GM19351 (cell line): Measurements from ENCODE around the gene SEMA4D.

ENCODE experiments used
- ATAC-seq: cut with Tn5 transposase; IDR thresholded peaks from one replicate; pipeline ENCODE4 v1.9.1; 2021; ENCODE audit warnings: mild to moderate bottlenecking, moderate library complexity; ENCODE audit not compliant: unreplicated experiment

The SEMA4D gene

DNA sequence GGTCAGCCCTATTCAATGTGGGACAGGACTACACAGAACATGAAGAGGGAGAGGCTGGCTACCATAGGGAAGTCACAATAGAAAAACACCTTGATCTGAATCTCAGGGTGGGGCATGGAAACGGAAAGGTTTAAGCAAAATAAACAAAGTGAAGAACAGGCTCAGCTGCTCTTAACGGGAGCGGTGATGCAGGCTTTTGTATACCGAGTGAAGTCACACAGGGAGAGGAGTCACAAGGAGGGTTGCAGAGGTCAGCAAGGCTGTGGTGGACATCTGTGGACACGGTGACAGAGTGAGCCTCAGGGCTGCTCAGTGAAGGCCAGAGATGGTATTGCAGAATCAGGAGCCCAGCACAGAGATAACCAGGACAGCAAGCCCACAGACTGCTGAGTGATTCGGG is 30.6 kb upstream of the SEMA4D start:
- ATAC-seq = no peak

DNA sequence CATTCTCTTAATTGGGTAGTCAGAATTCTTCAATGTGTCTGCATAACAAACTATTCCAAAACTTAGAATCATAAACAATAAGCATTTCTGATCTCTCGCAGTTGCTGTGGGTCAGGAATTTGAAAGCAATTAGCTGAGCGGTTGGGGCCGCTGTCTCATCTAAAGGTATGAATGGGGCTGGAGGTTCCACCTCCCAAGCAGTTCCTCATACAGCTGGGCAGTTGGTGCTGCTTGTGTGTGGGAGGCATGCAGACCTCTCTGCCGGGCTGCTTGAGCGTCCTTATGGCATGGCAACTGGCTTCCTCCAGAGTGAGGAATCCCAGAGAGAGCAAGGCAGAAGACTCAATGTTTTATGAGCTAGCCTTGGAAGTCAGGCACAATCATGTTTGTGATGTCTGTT is 30.2 kb upstream of the SEMA4D start:
- no peak for ATAC-seq

DNA sequence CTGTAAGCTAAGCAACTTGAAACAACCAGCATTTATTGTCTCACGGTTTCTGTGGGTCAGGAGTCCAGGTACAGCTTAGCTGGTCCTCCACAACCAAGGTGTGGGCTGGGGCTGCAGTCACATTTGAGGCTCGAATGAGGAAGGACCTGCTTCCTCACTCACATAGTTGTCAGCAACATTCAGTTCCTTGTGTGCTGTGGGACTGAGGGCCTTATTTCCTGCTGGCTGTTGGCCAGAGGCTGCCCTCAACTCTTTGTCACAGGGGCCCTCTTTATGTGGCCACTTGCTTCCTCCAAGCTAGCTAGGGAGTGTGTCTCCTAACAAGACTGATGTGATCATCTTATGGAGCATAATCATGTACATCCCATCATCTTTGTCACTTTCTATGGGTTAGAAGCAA is 29.2 kb upstream of the SEMA4D start:
- ATAC-seq = no peak

DNA sequence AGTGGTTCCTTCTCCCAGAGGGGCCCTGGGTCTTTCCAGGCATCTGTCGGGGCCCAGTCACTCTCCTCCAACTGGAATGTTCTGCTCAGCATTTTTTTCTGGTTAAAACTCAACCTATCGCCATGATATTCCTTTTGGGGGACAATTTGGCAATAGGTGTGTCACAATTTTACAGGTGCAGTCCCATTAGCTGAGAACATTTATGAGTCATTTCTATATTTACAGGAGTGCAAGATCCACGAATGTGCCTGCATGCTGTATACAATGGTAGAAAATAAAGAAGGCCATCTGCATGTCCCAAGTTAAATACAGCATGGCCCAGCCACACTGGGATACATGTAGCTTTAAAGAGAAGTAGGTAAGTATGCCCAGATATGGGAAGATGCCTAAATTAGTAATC is 28.8 kb upstream of the SEMA4D start:
- ATAC-seq = no peak

- ATAC-seq = no peak
Measured at GRCh38 chr9:89525446-89526374, 27.8 kb upstream of the SEMA4D start.

DNA sequence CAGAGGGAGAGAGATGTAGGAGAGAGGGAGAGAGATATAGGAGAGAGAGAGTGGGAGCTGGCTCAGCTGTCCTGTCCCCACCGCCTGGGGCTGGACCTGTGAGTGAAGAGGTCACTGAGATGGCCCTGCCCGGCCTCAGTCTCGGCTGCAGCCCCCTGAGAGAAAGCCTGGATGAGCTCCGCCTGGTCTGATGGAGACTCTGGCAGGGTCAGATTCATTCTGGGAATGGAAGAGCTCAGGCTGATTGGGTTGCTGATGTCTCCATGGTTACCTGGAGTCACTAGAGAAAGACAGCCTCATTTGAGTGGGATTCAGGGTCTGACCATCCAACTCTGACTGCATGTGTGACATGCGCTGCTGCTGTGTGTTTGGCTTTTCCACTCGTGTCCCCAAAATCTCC is 27.1 kb upstream of the SEMA4D start:
- no peak for ATAC-seq

- ATAC-seq = peak; percentile 31
Measured at GRCh38 chr9:89523948-89524347, 26.0 kb upstream of the SEMA4D start.

DNA sequence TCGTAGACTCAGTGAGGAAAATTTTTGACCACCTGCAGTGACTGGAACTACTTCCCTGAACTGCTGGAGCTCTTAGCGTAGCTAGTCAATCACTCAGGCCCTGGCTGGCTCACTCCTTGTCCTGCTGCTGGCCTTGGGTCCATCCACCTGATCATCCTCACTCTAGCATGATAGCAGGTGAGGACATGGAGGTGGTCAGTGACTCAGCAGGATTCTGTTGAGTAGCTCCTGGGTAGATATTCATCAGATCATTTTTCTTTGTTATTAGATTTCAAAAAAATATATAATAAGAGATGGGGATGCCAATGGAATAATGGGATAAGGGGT is 25.0 kb upstream of the SEMA4D start:
- peak; percentile 10 for ATAC-seq

DNA sequence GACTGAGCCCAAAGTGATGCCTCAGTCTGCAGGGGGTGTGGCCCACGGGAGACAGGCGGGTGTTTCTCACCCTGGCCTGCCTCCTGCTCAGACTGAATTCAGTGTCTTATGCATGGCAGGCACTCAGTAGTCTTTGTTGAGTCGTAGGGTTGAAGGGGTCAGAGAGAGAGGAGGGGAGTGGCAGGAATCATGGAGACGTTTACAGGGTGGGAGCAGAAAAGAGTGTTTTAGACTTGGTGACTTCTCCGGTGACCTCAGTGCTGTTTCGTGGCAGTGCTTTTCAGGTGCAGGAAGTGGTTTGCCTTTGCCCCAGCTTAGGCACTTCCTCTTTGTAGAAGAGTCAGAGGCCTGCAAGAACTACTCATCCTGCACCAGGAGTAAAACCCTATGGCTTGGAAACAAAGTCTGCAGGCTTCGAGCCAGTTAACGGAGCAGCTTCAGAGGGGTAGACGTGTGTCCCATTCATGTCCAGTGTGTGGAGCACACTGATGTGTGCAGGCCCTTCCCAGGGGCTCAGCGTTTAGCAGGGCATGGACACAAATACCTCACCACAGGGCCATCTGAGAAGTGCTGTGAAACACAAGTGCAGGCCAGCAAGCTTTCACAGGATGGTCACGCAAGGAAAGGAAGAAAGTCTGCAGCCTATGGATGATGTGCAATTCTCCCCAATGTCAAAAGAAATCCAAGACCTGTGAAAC is 24.5 kb upstream of the SEMA4D start:
- peak; percentile 93 for ATAC-seq

- no peak for ATAC-seq
Measured at GRCh38 chr9:89519366-89519805, 21.5 kb upstream of the SEMA4D start.

- ATAC-seq = no peak
Measured at GRCh38 chr9:89518466-89519365, 20.8 kb upstream of the SEMA4D start.

GRCh38 chr9:89515416-89515815 is 17.5 kb upstream of the SEMA4D start:
- ATAC-seq = no peak

DNA sequence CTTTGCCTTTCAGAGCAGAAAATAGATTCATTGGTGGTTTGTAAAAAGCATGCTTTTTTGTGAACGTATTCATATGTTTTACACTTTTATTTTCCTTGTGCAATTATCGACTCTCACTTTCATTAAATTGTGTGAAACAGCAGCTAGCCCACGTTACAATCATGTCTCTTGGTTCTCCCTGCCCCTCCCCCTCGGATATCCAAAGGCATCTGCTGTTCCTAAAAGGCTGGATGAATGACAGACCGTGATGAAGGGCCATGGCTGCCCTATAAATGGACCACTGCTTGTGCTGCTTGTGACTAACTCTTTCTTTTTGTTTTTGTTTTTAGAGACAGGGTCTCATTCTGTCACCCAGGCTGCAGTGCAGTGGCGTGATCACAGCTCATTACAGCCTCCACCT is 17.0 kb upstream of the SEMA4D start:
- no peak for ATAC-seq

- no peak for ATAC-seq
Measured at GRCh38 chr9:89514337-89514736, 16.4 kb upstream of the SEMA4D start.

- no peak for ATAC-seq
Measured at GRCh38 chr9:89513837-89514236, 15.9 kb upstream of the SEMA4D start.

- ATAC-seq = no peak
Measured at GRCh38 chr9:89512382-89512781, 14.5 kb upstream of the SEMA4D start.

- ATAC-seq = no peak
Measured at GRCh38 chr9:89508951-89509615, 11.2 kb upstream of the SEMA4D start.

- no peak for ATAC-seq
Measured at GRCh38 chr9:89505911-89506310, 8.0 kb upstream of the SEMA4D start.

DNA sequence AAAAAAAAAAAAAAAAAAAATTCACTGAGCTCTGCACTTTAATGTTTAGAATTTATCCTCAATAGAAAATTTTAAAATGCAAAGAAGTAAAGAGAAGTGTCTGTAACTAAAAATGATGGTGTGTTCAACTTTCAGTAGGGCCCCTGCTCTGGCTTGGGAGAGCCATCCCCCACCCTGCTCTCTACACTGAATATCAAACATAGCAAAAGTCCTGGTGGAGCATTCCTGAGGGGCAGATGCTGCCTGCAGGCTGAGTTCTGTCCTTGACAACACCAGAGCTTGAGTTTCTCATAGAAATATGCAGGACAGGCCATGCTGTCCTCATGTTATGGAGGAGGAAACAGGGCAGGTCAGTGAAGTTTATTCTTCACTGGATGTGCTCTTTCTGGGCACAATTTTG is 7.1 kb upstream of the SEMA4D start:
- ATAC-seq = no peak

- ATAC-seq = no peak
Measured at GRCh38 chr9:89502671-89503070, 4.8 kb upstream of the SEMA4D start.
